GM18951 (cell line): Measurements from ENCODE around the gene STAM.
"Not testable (repeated sequence)": the region's sequence is repeated elsewhere in the genome, so short reads cannot be mapped to it uniquely, and the experiment has no call there.

Experiments
- POLR2A ChIP-seq: IDR thresholded peaks from 4 replicates; pipeline ENCODE4 v1.6.1; 2011; ENCODE audit warnings: mild to moderate bottlenecking; ENCODE audit not compliant: insufficient read length, insufficient read depth; ENCODE audit errors: extremely low read depth
- in situ Hi-C: fragments of 300-500 bp; cut with MboI; formaldehyde crosslinking; loops from one replicate; pipeline ENCODE4 v1.12.0; 2022; ENCODE audit warnings: low sequenced_read_pairs, mixed read lengths, inconsistent platforms; ENCODE audit not compliant: unreplicated experiment

The STAM gene

GRCh38 chr10:17703706-17704105 lies 59.8 kb downstream of the STAM start:
- in situ Hi-C loops, result no loop called here
- TF ChIP-seq POLR2A, result no peak

DNA sequence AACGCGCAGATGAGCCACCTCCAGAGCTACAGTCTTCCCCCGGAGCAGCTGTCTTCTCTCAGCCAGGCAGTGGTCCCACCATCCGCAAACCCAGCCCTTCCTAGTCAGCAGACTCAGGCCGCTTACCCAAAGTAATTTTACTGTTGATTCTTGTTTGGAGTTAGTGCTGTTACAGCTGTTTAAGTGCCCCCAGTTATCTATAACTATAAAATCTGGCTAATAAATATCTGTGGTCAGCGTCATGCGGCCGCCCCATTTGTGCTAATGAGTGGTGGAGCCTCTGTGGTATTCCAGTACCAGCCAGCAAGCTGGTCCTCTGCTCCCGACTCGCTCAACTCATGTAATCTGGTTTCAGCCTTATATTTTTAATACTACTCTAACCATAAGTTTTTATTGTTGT lies 64.9 kb downstream of the STAM start:
- in situ Hi-C loops, result no loop called here
- no peak for TF ChIP-seq POLR2A

- no peak for TF ChIP-seq POLR2A
- in situ Hi-C loops, result no loop called here
Measured at GRCh38 chr10:17709492-17709891, 65.5 kb downstream of the STAM start.

DNA sequence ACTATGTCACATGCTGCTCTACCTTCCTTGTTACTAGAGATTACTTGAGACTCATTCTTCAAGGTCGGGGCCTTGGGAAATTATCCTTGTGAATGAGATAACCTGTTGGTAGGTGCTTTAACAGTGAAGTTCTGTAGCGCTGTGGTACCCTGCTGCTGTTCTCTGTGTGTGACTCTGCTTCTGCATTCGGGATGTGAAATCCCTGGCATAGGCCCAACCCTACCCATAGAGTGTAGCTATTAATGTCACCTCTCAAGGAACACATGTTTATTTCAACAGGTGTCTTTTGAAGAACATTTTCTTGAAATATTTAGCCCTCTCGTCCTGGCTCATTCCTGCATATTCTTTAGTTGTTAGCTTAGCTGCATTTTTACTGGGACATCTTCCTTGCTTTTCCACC lies 66.2 kb downstream of the STAM start:
- in situ Hi-C loops, result no loop called here
- TF ChIP-seq POLR2A, result no peak

- in situ Hi-C loops, result no loop called here
- TF ChIP-seq POLR2A, result no peak
Measured at GRCh38 chr10:17712053-17712452, 68.1 kb downstream of the STAM start.

DNA sequence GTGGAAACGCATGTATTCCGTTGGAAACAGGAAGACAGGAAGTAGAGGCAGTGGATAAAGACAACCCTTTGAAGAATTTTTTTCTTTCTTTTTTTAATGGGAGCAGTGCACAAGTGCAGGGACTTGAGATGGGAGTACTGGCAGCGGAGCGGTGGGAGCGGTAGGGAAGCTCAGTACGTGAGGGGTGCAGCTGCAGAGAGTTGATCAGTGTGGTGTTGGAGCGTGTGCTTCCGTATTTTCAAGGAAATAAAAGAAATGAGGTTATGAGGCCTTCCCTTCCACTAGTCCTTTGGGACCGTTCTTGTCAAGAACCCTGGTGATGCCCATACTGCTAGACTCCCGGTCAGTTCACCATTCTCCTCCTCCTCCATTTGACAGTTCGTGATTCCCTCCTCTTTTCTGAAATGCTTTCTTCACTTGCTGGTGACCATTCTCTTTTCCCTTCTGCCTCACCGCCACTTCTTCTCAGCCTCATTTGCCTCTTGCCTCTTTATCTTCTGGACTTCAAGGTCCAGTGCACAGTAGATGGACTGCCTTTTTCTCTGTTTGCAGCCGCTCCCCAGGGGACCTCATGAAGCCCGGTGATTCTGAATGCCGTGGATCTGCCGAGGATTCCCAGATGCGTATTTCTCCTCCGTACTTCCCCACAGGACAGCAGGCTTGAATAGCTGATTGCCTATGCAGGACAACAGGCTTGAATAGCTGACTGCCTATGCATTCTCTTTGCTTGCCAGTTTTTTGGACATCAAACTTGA lies 68.9 kb downstream of the STAM start:
- TF ChIP-seq POLR2A, result no peak
- in situ Hi-C loops, result no loop called here

- TF ChIP-seq POLR2A, result no peak
- in situ Hi-C loops, result no loop called here
Measured at GRCh38 chr10:17713758-17714157, 69.8 kb downstream of the STAM start.

DNA sequence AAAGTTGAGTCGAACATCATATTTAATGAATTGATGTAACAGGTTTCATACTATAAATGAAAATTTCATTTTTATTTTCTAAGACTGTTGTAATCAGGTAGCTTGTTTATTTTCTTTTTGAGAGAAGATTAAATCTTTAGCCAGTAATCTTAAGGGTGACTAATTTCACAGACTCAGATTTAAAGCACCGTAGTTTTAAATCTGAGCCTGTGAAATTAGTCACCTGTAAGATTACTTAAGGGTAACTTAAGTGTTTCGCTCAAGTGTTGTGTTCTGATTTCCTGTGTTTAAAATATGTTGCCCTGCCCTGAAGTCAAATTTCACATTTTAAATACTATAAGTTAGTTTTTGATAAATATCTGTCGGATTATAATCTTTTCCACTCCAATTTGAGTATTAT lies 72.2 kb downstream of the STAM start:
- TF ChIP-seq POLR2A, result no peak
- in situ Hi-C loops, result no loop called here

DNA sequence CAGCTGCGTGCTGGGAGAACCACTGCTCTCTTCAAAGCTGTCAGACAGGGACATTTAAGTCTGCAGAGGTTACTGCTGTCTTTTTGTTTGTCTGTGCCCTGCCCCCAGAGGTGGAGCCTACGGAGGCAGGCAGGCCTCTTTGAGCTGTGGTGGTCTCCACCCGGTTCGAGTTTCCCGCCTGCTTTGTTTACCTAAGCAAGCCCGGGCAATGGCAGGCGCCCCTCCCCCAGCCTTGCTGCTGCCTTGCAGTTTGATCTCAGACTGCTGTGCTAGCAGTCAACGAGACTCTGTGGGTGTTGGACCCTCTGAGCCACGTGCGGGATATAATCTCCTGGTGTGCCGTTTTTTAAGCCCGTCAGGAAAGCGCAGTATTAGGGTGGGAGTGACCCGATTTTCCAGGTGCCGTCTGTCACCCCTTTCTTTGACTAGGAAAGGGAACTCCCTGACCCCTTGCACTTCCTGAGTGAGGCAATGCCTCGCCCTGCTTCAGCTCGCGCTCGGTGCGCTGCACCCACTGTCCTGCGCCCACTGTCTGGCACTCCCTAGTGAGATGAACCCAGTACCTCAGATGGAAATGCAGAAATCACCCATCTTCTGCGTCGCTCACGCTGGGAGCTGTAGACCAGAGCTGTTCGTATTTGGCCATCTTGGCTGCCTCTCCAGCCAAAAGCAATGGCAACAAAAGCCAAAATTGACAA lies 78.5 kb downstream of the STAM start:
- in situ Hi-C loops, result not testable (repeated sequence)

GRCh38 chr10:17725703-17726102 lies 81.8 kb downstream of the STAM start:
- in situ Hi-C loops, result no loop called here
- no peak for TF ChIP-seq POLR2A

DNA sequence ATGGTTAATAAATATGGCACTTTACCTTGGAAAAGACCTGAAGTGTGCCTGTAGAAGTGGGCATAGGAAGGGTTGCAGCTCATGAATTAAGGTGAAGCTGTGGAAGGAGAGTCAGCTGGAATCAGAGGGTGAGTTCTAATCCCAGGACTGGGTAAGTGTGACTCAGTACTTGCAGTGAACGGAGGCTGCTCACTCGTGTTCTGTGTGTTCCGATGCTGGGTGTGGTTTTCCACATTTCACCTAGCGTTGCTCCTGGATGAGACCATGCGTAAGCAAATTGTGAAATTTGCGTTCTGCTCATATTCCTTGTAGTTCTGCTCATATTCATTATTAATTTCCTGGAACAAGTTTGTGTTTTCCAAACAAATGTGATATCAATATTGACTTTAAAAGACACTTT lies 85.7 kb downstream of the STAM start:
- in situ Hi-C loops, result loop anchor here (5.0 to 10.0 kb wide), 2 partner anchors 87 to 125 kb away; partner anchors contain the start of gene STAM
- no peak for TF ChIP-seq POLR2A

- in situ Hi-C loops, result loop anchor here (5.0 to 10.0 kb wide), 2 partner anchors 88 to 126 kb away; partner anchors contain the start of gene STAM
- no peak for TF ChIP-seq POLR2A
Measured at GRCh38 chr10:17730667-17731066, 86.7 kb downstream of the STAM start.

DNA sequence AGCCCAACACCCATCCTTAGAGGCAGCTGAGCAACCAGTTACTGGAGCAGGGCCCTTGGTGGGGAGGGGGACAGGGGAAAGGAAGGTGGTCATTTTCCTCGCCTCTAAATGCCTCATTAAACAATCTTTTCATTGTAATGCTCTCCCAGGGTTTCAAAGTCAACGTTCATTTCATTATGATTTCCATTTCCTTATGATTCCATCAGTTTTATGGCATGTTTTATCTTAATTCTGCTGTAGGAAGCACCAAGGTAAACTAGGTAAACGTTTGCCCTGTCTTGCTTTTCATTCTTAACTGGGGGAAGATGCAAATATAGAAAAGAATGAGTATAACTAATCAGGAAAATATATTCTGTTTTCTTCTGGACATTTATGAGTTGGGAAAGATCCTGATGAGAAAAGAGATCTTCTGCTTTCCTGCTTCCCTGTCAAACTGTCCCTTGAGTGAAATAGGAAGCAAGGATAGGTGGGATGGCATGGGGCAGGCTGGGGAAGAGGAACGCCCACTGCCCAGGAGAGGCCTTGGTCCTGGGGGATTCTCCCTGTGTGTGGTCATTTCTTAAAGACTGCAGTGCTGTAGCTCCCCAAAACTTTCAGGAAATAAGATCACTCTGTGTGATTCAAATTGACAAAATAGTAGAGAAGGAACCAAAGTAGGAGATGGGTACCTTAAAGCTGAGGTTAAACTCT lies 87.5 kb downstream of the STAM start:
- in situ Hi-C loops, result loop anchor here (5.0 to 10.0 kb wide), 2 partner anchors 89 to 127 kb away; partner anchors contain the start of gene STAM
- no peak for TF ChIP-seq POLR2A
